ENCODE results near the gene B3GNT5. TPM values are rescaled to one million over a fixed set of nuclear protein-coding genes. Genes with fewer than 3 reads are reported as not detected.

The B3GNT5 gene
- total and polyA plus RNA-seq, 2 donors (not counting 3 experiments of a cell fraction or from before 2014, with no cell fraction given), result 4.1 to 25.6 TPM

DNA sequence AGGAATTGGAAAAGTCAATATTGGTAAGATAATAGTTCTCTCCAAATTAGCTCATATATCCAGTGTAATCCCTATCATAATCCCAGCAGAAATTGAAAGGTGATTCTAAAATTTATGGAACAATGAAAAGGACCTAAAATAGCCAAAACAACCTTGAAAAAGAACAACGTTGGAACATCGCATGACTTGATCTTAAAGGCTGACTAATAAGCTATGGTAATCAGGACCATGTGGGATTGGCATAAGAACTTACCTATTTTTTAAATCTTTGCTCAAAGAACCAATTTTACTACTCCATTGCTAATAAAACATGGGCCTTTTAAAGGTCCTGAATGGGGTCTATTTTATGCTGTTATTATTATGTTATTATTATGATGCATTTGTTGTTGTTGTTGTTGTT lies 40.9 kb downstream of the B3GNT5 start:
- H2AFZ ChIP-seq (ENCODE audit: low read depth, low read length), result no peak overlapping the region
- H3K79me2 ChIP-seq (ENCODE audit: control insufficient read depth, insufficient read depth, low read length), result no peaks in the 10 kb centered on the region
- no peaks in the 10 kb centered on the region for H3K36me3 ChIP-seq (ENCODE audit: control insufficient read depth in 2 of 2, extremely low read depth in 1 of 2, insufficient read depth in 2 of 2, low read length in 2 of 2)
- dilution Hi-C loops (cut with MboI; ENCODE audit: extremely low pct_ligation_motif_present, low sequenced_read_pairs), result no loop called here
- H3K9me1 ChIP-seq (replicated peaks; ENCODE audit: control insufficient read depth, extremely low read depth, insufficient read depth, low read length), result no peaks in the 10 kb centered on the region
- no peak overlapping the region for H3K4me3 ChIP-seq (replicated peaks in 1 of 3; ENCODE audit: insufficient read depth in 1 of 3, low read depth in 1 of 3, low read length in 3 of 3)
- no peak overlapping the region for H3K27ac ChIP-seq (ENCODE audit: insufficient read depth, low read depth, low read length)
- DNase-seq (ENCODE audit: low read depth, low spot score) (no peak), FAIRE-seq (no peak)
- H3K4me2 ChIP-seq (ENCODE audit: insufficient read depth, low read length), result no peak overlapping the region
- H4K20me1 ChIP-seq (replicated peaks; ENCODE audit: control insufficient read depth, extremely low read depth, insufficient read depth, low read length), result no peaks in the 10 kb centered on the region
- intact Hi-C loops (cut with micrococcal nuclease), result no loop called here
- no peaks in the 10 kb centered on the region for H3K27me3 ChIP-seq (ENCODE audit: control insufficient read depth in 2 of 2, insufficient read depth in 2 of 2, low read length in 2 of 2)
- CTCF ChIA-PET, result interaction anchor here (0.8 kb wide), 1 partner anchor 14 kb away, joined by 3 read pairs; no protein-coding TSS in a partner anchor
- H3K9ac ChIP-seq (replicated peaks; ENCODE audit: extremely low read depth, insufficient read depth, low read length), result no peak overlapping the region
- TF ChIP-seq JUN (IDR thresholded peaks at IDR 0.05; ENCODE audit: borderline replicate concordance, insufficient read depth, insufficient read length, low read depth) (no peak), FOS (IDR thresholded peaks at IDR 0.05; ENCODE audit: borderline replicate concordance, insufficient read depth, low read length) (no peak), GATA2 (IDR thresholded peaks at IDR 0.05; ENCODE audit: insufficient read depth, insufficient read length, low read depth, low read length) (no peak), POLR2AphosphoS5 (IDR thresholded peaks at IDR 0.05; ENCODE audit: insufficient read depth, low read depth, low read length) (no peak), EZH2 (IDR thresholded peaks at IDR 0.05; ENCODE audit: borderline replicate concordance, low read depth, low read length, severe bottlenecking) (no peak), MYC (IDR thresholded peaks at IDR 0.05; ENCODE audit: low read depth, low read length) (no peak), POLR2A (IDR thresholded peaks at IDR 0.05; ENCODE audit: low read depth, low read length) (no peak)
- TF ChIP-seq, protein P1, sequence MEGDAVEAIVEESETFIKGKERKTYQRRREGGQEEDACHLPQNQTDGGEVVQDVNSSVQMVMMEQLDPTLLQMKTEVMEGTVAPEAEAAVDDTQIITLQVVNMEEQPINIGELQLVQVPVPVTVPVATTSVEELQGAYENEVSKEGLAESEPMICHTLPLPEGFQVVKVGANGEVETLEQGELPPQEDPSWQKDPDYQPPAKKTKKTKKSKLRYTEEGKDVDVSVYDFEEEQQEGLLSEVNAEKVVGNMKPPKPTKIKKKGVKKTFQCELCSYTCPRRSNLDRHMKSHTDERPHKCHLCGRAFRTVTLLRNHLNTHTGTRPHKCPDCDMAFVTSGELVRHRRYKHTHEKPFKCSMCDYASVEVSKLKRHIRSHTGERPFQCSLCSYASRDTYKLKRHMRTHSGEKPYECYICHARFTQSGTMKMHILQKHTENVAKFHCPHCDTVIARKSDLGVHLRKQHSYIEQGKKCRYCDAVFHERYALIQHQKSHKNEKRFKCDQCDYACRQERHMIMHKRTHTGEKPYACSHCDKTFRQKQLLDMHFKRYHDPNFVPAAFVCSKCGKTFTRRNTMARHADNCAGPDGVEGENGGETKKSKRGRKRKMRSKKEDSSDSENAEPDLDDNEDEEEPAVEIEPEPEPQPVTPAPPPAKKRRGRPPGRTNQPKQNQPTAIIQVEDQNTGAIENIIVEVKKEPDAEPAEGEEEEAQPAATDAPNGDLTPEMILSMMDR (IDR thresholded peaks at IDR 0.05; ENCODE audit: extremely low read depth in 1 of 2, insufficient read depth in 1 of 2, low read depth in 1 of 2, low read length in 2 of 2), result no peak
- TF ChIP-seq, protein P2, sequence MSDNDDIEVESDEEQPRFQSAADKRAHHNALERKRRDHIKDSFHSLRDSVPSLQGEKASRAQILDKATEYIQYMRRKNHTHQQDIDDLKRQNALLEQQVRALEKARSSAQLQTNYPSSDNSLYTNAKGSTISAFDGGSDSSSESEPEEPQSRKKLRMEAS (IDR thresholded peaks at IDR 0.05; ENCODE audit: insufficient read depth, insufficient read length), result no peak
- BruUV-seq (replicated peaks), result no TSS peak
- H3K9me3 ChIP-seq (replicated peaks; ENCODE audit: control insufficient read depth, insufficient read depth, low read length), result no peaks in the 10 kb centered on the region
- peaks cover 2% of the 10 kb centered on the region for H3K4me1 ChIP-seq (ENCODE audit: control insufficient read depth, extremely low read depth, insufficient read depth, low read length)
- POLR2A ChIA-PET, result no interaction called here
